Stimulated activated naive CD8-positive, alpha-beta T cell treated with anti-CD3 and anti-CD28 coated beads, Interleukin-15, Interleukin-2, amounts not matched to agents 100 U/mL and 50 U/mL, for 24 hours (primary cell): ENCODE results near the gene KCNE1.

Source experiments
- ATAC-seq: fragments of 150-1000 bp; cut with Tn5 transposase; one replicate; pipeline ENCODE4 v1.10.0; 2021
- DNase-seq: peaks from one replicate; pipeline ENCODE4 v3.0.0; 2021

KCNE1 gene

GRCh38 chr21:34535886-34536285, 23.9 kb upstream of the KCNE1 start:
- no peak for ATAC-seq

GRCh38 chr21:34534522-34534921, 22.5 kb upstream of the KCNE1 start:
- DNase-seq = peak; percentile 55
- ATAC-seq = peak; percentile 80

More at GRCh38 chr21:34535886-34536285, 23.9 kb upstream of the KCNE1 start:
- DNase-seq = no peak

DNA sequence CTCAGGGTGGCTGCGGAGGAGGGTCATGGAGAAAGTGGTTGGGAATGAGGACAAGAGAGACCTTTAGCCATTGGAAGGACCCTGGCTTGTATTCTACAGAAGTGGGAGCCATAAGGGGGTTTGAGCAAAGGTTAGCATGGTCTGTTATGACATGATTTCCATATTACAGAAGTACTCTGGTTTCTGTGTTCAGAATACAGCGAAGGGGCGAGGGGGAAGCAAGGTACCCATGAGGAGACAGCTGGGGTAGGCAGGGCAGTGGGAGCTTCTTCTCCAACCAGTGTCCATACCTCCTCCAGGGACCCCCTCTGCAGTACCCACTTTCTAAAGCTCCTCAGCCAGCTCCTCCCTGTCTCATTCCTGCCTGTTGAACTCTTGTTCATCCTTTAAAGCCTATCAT, 21.9 kb upstream of the KCNE1 start:
- no peak for DNase-seq
- ATAC-seq = peak; percentile 15

DNA sequence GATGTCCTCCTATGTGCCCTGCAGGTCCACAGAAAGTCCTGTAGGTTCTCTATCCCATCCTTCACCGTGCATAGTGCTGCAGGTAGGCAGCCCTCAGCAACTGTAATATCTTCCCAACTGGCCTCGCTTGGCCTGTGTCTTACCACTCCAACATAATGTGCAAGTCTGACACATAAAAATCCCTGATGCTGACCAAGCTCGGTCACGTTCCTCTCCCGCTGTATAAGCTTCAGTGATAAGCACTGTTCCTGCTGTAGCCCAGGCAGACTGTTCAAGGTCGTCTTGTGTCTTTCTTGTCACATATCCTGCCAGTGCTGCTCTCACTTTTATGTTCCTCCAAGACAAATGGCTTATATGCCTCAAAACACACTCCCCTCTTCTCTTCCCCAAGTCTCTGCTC, 19.4 kb upstream of the KCNE1 start:
- ATAC-seq = no peak

DNA sequence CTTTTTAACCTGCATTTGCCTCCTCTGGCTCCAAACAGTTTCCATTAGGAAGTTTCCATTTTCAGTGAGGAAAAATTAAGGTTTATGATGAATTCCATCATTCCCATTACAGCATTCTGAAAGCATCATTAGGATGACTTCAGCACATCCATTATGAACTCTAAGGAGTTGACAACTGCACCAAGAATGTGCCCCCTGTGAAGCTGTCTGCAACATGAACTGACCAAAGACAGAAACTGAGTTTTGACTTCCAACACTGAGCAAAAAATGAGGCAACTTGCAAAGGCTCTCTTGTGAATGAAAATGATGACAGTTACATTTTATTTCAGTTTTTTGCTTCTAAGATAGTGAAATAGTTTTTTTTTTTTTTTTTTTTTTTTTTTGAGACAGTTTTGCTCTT, 18.3 kb upstream of the KCNE1 start:
- no peak for ATAC-seq
- DNase-seq = no peak

More for the DNA sequence above, 19.4 kb upstream of the KCNE1 start:
- DNase-seq = no peak

DNA sequence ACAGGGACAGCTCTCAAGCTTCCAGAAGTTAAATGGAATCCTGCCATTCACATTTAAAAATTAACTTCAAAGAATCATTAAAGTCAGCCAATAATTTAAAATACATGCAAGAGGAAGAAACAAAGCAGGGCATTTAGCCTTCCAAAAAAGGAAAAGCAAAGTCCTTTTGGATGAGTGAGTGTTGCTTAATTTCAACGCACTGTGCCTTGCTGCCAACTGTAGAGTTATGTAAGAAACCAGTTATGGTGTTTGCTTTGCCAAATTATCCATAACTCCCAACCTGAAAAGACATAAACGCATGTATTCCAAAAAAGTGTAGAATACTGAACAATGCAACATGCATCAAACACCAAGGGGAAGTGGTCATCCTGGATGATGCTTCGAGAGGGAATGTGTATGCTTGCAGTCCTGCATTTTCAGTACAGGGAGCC, 16.1 kb upstream of the KCNE1 start:
- DNase-seq (no peak), ATAC-seq (no peak)

DNA sequence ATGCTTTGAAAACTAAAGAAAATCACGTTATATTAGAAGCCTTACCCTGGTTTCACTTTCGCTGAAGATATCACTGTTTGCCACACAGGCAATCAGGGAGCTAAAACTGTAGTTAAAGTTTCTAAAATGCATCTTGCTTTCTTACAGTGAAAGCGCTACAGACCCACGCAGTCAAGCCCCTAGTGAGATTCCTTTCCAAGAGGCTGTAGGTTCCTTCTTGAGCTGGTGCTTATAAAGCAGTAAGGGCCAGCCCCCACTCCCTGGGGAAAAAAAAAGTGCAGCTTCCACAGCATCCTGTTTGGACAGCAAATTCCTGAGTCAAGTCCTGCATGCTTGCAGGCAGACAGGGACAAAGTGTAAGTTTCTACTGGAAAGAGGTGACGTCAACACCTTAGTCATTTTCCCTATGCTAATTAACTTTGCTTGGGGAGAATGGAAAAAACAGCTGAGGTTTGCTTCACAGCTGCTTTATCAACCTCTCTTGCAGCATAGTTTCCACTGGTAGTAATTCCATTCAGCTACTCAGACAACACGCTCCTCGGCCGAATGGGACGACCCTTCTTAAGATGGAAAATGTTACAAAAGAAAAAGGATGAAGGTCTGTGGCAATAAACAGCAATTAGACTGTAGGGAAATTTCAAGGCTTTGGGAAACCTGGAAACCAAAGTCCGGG, 14.7 kb upstream of the KCNE1 start:
- DNase-seq (peak; percentile 48), ATAC-seq (peak; percentile 89)

DNA sequence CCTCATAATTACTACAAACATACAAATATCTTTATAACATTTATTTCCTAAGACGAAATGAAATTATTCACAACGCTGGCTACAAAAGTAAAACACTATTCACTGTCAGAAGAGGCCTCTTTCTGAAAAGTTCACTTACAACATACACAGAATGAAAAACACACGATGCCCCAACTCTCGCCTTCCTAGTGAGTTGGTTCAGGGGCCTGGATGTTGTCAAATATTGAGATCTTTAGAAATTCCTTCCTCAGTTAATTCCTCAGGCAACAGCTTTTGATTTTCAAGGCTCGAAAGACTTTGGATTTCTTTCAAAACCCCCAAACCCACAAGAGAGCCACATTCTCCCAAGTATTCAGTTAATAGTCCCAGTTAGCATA, 14.2 kb upstream of the KCNE1 start:
- ATAC-seq (no peak), DNase-seq (no peak)

GRCh38 chr21:34524646-34525601, 12.9 kb upstream of the KCNE1 start:
- ATAC-seq = no peak

GRCh38 chr21:34523019-34523555, 11.1 kb upstream of the KCNE1 start:
- no peak for DNase-seq
- no peak for ATAC-seq

More at GRCh38 chr21:34524646-34525601, 12.9 kb upstream of the KCNE1 start:
- DNase-seq = no peak

DNA sequence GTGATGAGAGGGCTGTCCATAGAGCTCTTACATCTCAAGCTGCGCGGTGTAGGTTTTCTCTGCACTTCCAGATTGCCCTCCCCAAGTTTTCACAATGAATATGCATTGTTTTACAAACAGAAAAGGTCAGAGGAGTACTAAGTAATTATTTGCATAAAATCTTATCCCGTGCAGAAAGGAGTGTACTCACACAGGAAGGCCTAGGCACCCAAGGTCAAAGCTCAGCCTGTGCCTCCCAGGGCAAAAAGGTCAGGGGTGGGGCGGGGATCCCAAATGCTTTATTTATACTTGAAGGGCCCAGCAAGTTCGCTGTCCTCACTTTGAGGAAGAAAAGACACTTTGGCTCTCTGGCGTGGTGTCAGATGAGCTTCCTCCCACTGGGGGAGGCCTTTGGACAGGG, 10.3 kb upstream of the KCNE1 start:
- DNase-seq (no peak), ATAC-seq (no peak)

- ATAC-seq = no peak
- DNase-seq = no peak
These were observed 9.6 kb upstream of the KCNE1 start for GRCh38 chr21:34521561-34521960.

DNA sequence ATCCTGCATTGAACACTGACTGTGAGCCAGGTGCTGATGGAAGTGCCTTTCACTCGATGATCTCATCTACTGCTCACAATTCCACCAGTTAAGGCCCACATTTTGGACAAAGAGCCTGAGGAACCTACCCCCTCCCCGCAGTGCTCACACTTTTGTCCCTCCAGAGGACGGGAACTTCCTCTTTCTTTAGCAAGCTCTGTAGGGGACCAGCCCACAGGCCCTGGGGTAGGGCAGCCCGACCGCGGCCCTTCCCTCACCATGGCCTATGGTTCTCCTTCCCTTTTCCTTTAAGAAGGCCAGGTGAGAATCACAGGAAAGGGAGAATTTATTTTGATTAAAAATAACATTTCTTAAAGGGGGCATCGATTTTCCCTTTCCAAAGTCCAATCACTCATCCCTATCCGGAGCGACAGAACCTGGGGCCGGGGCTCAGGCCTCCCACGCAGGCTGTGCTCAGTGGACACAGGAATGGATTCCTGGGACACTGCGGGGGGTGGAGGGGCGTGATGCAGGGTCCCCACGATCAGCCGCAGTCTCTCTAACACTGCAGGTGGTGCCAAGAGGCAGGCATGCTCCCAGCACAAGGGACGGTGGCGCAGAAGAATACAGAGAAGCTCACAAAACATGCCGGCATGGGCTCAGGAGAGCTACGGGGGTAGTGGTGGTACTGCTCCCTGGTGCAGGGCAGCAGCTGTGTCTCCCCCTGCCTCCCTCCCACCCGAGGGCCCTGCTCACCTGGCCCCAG, 8.9 kb upstream of the KCNE1 start:
- no peak for DNase-seq
- ATAC-seq = no peak

- DNase-seq (no peak), ATAC-seq (no peak)
These were observed 8.3 kb upstream of the KCNE1 start for GRCh38 chr21:34520281-34520680.

DNA sequence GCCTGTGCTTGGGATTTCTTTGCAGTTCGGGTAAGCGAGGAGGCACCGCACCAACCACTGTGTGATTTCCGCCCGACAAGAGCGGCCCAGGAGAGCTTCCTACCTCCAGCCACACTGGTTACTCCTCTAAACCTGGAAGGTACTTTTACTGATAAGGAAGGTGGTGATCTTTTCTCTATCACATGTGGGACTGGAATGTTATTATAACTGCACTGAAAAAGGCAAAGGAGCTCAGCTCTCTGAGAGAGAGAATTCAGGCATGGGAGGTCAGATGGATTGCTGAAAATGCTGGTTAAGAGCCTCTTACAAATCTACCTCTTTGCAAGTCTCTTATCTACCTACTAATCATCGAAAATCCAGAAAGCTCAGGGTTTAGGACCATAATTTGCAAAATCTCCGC, 7.7 kb upstream of the KCNE1 start:
- DNase-seq (no peak), ATAC-seq (no peak)

- DNase-seq (no peak), ATAC-seq (no peak)
These were observed 7.0 kb upstream of the KCNE1 start for GRCh38 chr21:34519016-34519415.

GRCh38 chr21:34518301-34518700, 6.3 kb upstream of the KCNE1 start:
- ATAC-seq (no peak), DNase-seq (no peak)

GRCh38 chr21:34517491-34518245, 5.7 kb upstream of the KCNE1 start:
- ATAC-seq (peak; percentile 58), DNase-seq (no peak)

GRCh38 chr21:34517039-34517438, 5.0 kb upstream of the KCNE1 start:
- DNase-seq (no peak), ATAC-seq (no peak)

GRCh38 chr21:34514576-34515115, 2.6 kb upstream of the KCNE1 start:
- no peak for DNase-seq
- no peak for ATAC-seq

GRCh38 chr21:34513129-34513675, 1.2 kb upstream of the KCNE1 start:
- DNase-seq = no peak
- no peak for ATAC-seq
